Chondrocyte (in vitro differentiated cells): ENCODE data around the gene ARID5B. TPM values are rescaled to one million over a fixed set of nuclear protein-coding genes. Genes with fewer than 3 reads are reported as not detected.
A peak's percentile ranks its signal among the peaks of the same experiment; 100 is the strongest.

Source experiments
- DNase-seq: peaks from one replicate; pipeline ENCODE4 v3.0.0; 2021; ENCODE audit warnings: mixed read lengths, low spot score
- H3K27ac Mint-ChIP-seq: one replicate; pipeline ENCODE4 v1.8.0; 2021; ENCODE audit warnings: mild to moderate bottlenecking, moderate library complexity, mixed read lengths; ENCODE audit not compliant: unreplicated experiment
- H3K27me3 Mint-ChIP-seq: 2 replicates; pipeline ENCODE4 v1.8.0; 2021; ENCODE audit warnings: low read depth, mixed read lengths
- H3K36me3 Mint-ChIP-seq: 2 replicates; pipeline ENCODE4 v1.8.0; 2021; ENCODE audit warnings: low read depth, mixed read lengths
- H3K4me1 Mint-ChIP-seq: 2 replicates; pipeline ENCODE4 v1.8.0; 2021; ENCODE audit warnings: low read depth, mild to moderate bottlenecking, mixed read lengths
- H3K4me3 Mint-ChIP-seq: one replicate; pipeline ENCODE4 v1.8.0; 2021; ENCODE audit warnings: mild to moderate bottlenecking, moderate library complexity, mixed read lengths; ENCODE audit not compliant: unreplicated experiment
- H3K9me3 Mint-ChIP-seq: 2 replicates; pipeline ENCODE4 v1.8.0; 2021; ENCODE audit warnings: low read depth, mixed read lengths
- CTCF ChIP-seq: fragments of 200-600 bp; sonication (generic); IDR thresholded peaks from 2 replicates; pipeline ENCODE4 v1.5.0; 2021; ENCODE audit warnings: antibody characterized with exemption, mild to moderate bottlenecking, moderate library complexity
- total RNA-seq: library from RNA; stranded (reverse); gene quantifications from 3 replicates; pipeline ENCODE4 v1.2.1, GENCODE V29; 2021

Gene ARID5B
- total RNA-seq, 1 donor from 2014 or later = 93.6 TPM

- no peaks in the 10 kb centered on the region for H3K27me3 Mint-ChIP-seq
- peak overlapping the region; percentile 87 for H3K27ac Mint-ChIP-seq
- no peak for TF ChIP-seq CTCF
- no peak for DNase-seq
- no peak overlapping the region for H3K4me3 Mint-ChIP-seq
- peaks cover 6% of the 10 kb centered on the region for H3K36me3 Mint-ChIP-seq
- peaks cover 11% of the 10 kb centered on the region for H3K9me3 Mint-ChIP-seq
- peaks cover 67% of the 10 kb centered on the region for H3K4me1 Mint-ChIP-seq
Measured at GRCh38 chr10:62019685-62020359, 118.3 kb downstream of the ARID5B start.

GRCh38 chr10:62021128-62021665 lies 119.7 kb downstream of the ARID5B start:
- Mint-ChIP-seq H3K27me3 (no peaks in the 10 kb centered on the region), H3K4me1 (peaks cover 67% of the 10 kb centered on the region), H3K27ac (peak overlapping the region; percentile 45), H3K36me3 (peaks cover 6% of the 10 kb centered on the region), H3K9me3 (peaks cover 11% of the 10 kb centered on the region), H3K4me3 (no peak overlapping the region)
- DNase-seq = no peak
- TF ChIP-seq CTCF = no peak

- peaks cover 64% of the 10 kb centered on the region for H3K4me1 Mint-ChIP-seq
- peaks cover 6% of the 10 kb centered on the region for H3K36me3 Mint-ChIP-seq
- H3K4me3 Mint-ChIP-seq = no peak overlapping the region
Measured at GRCh38 chr10:62021978-62022802, 120.7 kb downstream of the ARID5B start.

GRCh38 chr10:62022830-62023229 lies 121.3 kb downstream of the ARID5B start:
- peaks cover 6% of the 10 kb centered on the region for H3K36me3 Mint-ChIP-seq
- no peak for TF ChIP-seq CTCF
- H3K4me3 Mint-ChIP-seq = no peak overlapping the region
- H3K27me3 Mint-ChIP-seq = no peaks in the 10 kb centered on the region
- DNase-seq = no peak
- H3K9me3 Mint-ChIP-seq = peaks cover 11% of the 10 kb centered on the region
- no peak overlapping the region for H3K27ac Mint-ChIP-seq
- peaks cover 61% of the 10 kb centered on the region for H3K4me1 Mint-ChIP-seq

More at GRCh38 chr10:62021978-62022802, 120.7 kb downstream of the ARID5B start:
- H3K27me3 Mint-ChIP-seq = no peaks in the 10 kb centered on the region
- no peak for DNase-seq
- no peak for TF ChIP-seq CTCF
- peak overlapping the region; percentile 45 for H3K27ac Mint-ChIP-seq
- peaks cover 11% of the 10 kb centered on the region for H3K9me3 Mint-ChIP-seq

- H3K27me3 Mint-ChIP-seq = no peaks in the 10 kb centered on the region
- H3K4me1 Mint-ChIP-seq = peaks cover 61% of the 10 kb centered on the region
- no peak overlapping the region for H3K4me3 Mint-ChIP-seq
- H3K9me3 Mint-ChIP-seq = peaks cover 11% of the 10 kb centered on the region
- H3K27ac Mint-ChIP-seq = no peak overlapping the region
- peaks cover 7% of the 10 kb centered on the region for H3K36me3 Mint-ChIP-seq
- DNase-seq = no peak
- TF ChIP-seq CTCF = no peak
Measured at GRCh38 chr10:62023329-62023728, 121.8 kb downstream of the ARID5B start.
